Lower leg skin (tissue), 4 donors: ENCODE results near the gene KYNU. TPM values are rescaled to one million over a fixed set of nuclear protein-coding genes. Genes with fewer than 3 reads are reported as not detected.
"Not testable (repeated sequence)": the region's sequence is repeated elsewhere in the genome, so short reads cannot be mapped to it uniquely, and the experiment has no call there.

Experiments used
- DNase-seq, 2 donors: peaks; one replicate each; pipeline ENCODE4 v3.0.0-alpha.2; 2019; ENCODE audit warnings: low spot score in 2 of 2
- H3K4me3 ChIP-seq: fragments of 200-600 bp; sonication (generic); 2 replicates; pipeline ENCODE4 v1.5.1; 2017; ENCODE audit warnings: mild to moderate bottlenecking, low read depth; ENCODE audit not compliant: poor library complexity, severe bottlenecking
- CTCF ChIP-seq, 3 donors: fragments of 450-650 bp; IDR thresholded peaks; one replicate each; pipeline ENCODE4 v1.5.1; 2016; ENCODE audit warnings: antibody characterized with exemption in 3 of 3, mild to moderate bottlenecking in 3 of 3, moderate library complexity in 2 of 3
- POLR2A ChIP-seq, 2 donors: fragments of 450-650 bp; IDR thresholded peaks; one replicate each; pipeline ENCODE4 v1.6.1; 2016 to 2017; ENCODE audit warnings: antibody characterized with exemption in 2 of 2, mild to moderate bottlenecking in 1 of 2, moderate library complexity in 1 of 2
- WGBS, 2 donors: methylation state at CpG; one replicate each; pipeline ENCODE4 v1.1.5; 2018; 5-methylcytosine and 5-hydroxymethylcytosine counted together
- intact Hi-C: fragments of 100-400 bp; cut with DNase I; formaldehyde crosslinking; loops from one replicate; pipeline ENCODE4 v1.15.0; 2023; ENCODE audit warnings: low total_unique reads
- total RNA-seq, 4 donors: library from RNA; depleted of rRNA; stranded (reverse); fragments of >200 nt; gene quantifications; one replicate each; pipeline ENCODE4 v1.1.0, GENCODE V29; 2016

The KYNU gene
- total RNA-seq, 4 donors from 2014 or later, result 1.2 to 6.1 (median 2.6) TPM

- intact Hi-C loops, result no loop called here
- DNase-seq, result peak in 1 of 2 donors; percentile 32
- 23 to 29% methylated on average over 26 to 28 of the region's 28 CpGs for WGBS, 2 donors
- no peak overlapping the region for H3K4me3 ChIP-seq
- TF ChIP-seq POLR2A (IDR thresholded peaks at IDR 0.05), result no peak
- TF ChIP-seq CTCF (IDR thresholded peaks at IDR 0.05), result no peak
Observed at GRCh38 chr2:143026411-143027054, 149.1 kb downstream of the KYNU start.

GRCh38 chr2:143029141-143029540 is 151.7 kb downstream of the KYNU start:
- WGBS, 2 donors, result 85 to 97% methylated on average over 2 of the region's 2 CpGs

GRCh38 chr2:143030127-143030526 is 152.7 kb downstream of the KYNU start:
- no peak for DNase-seq
- no peak overlapping the region for H3K4me3 ChIP-seq
- 83 to 86% methylated on average over 2 of the region's 2 CpGs for WGBS, 2 donors
- TF ChIP-seq CTCF (IDR thresholded peaks at IDR 0.05) (no peak), POLR2A (IDR thresholded peaks at IDR 0.05) (no peak)
- intact Hi-C loops, result no loop called here

More at GRCh38 chr2:143029141-143029540, 151.7 kb downstream of the KYNU start:
- no peak for DNase-seq
- H3K4me3 ChIP-seq, result no peak overlapping the region
- TF ChIP-seq POLR2A (IDR thresholded peaks at IDR 0.05), result no peak
- no peak for TF ChIP-seq CTCF (IDR thresholded peaks at IDR 0.05)
- intact Hi-C loops, result no loop called here

DNA sequence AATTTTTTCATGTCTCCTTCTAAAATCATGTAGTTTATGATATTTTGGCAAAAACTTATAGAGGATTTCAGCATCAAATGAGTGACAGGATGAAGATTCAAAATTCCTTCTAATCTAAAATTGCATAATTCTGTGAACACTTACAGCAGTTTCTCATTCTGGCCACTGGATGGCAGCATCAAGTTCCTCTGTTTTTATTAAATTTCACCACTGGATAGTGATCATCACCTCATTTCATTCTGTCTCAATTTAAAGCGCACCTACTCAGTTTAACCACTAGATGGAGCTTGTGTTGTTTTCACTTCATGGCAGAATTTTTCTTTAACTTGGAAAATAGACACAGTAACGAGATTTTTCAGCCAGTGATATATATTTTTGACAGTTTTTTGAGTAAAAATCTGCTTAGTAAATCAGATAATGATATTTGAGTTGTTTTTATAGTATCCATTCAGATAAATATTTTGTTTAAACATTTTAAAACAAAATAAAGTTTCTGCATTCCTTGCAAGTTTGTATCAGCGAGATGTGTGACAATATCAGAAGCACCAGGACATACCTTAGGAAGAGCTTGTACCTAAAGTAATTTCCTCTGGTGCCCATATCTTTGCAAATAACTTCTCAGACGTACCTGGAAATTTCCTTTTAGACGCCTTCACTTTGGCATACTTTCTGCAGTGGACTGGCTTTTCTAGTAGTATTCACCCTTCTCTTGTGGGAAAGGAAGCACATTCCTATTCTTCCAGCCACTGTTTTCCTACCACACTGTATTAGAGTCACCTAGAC is 157.0 kb downstream of the KYNU start:
- no peak overlapping the region for H3K4me3 ChIP-seq
- 31 to 34% methylated on average over 5 of the region's 5 CpGs for WGBS, 2 donors
- intact Hi-C loops, result no loop called here
- TF ChIP-seq POLR2A (IDR thresholded peaks at IDR 0.05) (no peak), CTCF (IDR thresholded peaks at IDR 0.05) (peak in 1 of 3 donors; percentile 87)
- peak in 1 of 2 donors; percentile 66 for DNase-seq

DNA sequence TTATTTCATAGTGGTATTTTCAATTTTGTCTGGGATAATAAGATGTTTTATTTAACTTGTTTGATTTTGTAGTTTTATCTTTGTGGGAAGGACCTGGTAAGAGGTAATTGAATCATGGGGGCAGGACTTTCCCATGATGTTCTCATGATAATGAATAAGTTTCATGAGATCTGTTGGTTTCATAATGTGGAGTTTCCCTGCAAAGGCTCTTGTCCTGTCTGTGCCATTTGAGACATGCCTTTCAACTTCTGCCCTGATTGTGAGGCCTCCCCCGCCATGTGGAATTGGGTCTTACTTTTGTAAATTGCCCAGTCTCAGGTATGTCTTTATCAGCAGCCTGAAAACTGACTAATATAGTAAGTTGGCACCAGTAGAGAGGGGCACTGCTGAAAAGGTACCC is 174.0 kb downstream of the KYNU start:
- no peak for DNase-seq
- no peak for TF ChIP-seq POLR2A (IDR thresholded peaks at IDR 0.05)
- no peak for TF ChIP-seq CTCF (IDR thresholded peaks at IDR 0.05)
- intact Hi-C loops, result no loop called here
- WGBS, 2 donors, result 90 to 100% methylated on average over 1 of the region's 1 CpG
- no peak overlapping the region for H3K4me3 ChIP-seq

DNA sequence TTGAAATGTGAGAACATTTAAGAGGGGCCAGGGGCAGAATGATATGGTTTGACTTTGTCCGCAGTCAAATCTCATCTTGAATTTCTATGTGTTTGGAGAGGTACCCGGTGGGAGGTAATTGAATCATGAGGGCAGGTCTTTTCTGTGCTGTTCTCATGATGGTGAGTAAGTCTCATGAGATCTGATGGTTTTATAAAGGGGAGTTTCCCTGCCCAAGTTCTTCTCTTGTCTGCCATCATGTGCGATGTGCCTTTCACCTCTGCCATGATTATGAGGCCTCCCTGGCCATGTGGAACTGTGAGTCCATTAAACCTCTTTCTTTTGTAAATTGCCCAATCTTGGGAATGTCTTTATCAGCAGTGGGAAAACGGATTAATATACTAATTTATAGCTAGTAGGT is 176.0 kb downstream of the KYNU start:
- WGBS, 2 donors, result 83 to 91% methylated on average over 4 of the region's 4 CpGs
- intact Hi-C loops, H3K4me3 ChIP-seq, DNase-seq: not testable (repeated sequence)
